NK-92 (cell line): ENCODE data around the gene TMEM132E.

Experiments
- DNase-seq: peaks from one replicate; lab custom pipeline; 2025; ENCODE audit not compliant: unreplicated experiment; lab: John Stamatoyannopoulos, UW

The TMEM132E gene

DNA sequence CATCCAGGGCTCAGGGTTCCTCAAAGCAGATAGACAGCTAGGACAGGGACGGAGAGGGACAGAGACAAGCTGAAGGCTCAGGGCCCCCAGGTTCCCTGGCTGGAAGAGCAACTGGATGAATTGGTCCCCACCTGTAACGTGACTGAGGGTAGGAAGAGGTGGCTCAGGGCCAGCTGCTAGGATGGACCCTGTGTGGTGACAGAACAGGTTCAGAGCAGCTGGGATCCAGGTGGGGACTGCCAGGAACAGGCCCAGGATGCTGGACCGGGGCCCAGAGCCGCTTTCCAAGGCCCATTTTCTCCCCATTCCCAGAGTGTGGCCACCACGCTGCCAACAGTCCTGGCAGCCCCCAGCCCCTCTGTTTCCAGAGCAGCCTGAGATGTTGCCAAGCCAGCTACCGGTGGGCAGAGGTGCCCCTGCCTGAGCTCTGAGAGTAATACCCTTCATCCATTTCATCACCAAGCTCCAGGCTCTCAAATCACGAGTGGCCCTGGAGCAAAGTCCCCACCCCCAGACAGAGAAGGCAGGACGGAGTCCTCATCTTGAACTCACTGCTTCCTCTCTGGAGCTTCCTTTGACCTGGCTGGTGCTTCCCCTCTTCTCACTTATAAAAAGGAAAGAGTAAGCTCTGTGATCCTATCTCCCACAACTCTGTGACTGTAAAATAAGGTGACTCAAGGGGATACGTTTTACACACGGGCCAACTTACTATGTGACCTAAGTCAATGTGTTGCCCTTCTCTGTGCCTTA is 79.6 kb downstream of the TMEM132E start:
- DNase-seq, result no peak

DNA sequence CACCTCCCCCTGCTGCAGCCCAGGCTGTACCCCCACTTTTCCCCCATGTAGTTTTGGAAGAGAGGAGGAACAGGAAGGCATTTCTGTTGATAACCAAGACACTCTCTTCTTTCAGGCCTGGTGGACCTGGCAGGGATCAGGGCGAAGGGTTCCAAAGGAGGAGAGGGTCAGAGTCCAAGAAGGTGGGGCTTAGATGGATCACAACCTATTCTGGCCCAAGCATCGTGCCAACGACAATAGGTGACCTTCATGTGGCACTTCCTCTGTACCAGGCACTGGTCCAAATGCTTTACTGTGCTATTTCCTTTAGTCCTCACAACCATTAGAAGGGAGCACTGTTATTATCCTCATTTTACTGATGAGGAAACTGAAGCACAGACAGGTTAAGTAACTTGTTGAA is 84.3 kb downstream of the TMEM132E start:
- DNase-seq, result no peak

DNA sequence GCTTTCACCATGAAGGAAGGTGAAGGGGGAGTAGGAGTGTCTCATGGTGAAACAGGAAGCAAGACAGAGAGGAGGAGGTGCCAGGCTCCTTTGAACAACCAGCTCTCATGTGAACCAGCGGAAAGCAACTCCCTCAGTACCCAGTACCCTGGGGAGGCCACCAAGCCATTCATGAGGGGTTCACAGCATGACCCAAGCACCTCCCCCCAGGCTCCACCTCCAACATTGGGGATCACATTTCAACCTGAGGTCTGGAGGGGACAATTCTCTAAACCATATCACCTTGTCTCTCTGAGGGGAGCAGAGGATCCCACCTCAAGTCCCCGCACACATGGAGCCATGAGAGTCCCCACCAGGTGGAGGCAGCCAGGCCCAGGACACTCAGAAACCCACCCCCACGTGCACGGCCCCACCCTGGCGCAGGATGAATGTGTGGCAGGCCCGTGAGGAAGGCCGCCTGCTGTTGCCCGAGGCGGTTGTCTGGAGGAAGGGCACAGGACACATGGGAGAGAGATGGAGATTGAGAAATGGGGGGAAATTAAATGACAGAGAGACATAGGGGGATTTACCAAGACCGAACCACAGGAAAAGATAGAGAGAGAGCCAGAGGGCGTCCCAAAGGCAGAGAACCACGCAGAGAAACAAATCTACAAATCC is 85.9 kb downstream of the TMEM132E start:
- DNase-seq, result no peak

DNA sequence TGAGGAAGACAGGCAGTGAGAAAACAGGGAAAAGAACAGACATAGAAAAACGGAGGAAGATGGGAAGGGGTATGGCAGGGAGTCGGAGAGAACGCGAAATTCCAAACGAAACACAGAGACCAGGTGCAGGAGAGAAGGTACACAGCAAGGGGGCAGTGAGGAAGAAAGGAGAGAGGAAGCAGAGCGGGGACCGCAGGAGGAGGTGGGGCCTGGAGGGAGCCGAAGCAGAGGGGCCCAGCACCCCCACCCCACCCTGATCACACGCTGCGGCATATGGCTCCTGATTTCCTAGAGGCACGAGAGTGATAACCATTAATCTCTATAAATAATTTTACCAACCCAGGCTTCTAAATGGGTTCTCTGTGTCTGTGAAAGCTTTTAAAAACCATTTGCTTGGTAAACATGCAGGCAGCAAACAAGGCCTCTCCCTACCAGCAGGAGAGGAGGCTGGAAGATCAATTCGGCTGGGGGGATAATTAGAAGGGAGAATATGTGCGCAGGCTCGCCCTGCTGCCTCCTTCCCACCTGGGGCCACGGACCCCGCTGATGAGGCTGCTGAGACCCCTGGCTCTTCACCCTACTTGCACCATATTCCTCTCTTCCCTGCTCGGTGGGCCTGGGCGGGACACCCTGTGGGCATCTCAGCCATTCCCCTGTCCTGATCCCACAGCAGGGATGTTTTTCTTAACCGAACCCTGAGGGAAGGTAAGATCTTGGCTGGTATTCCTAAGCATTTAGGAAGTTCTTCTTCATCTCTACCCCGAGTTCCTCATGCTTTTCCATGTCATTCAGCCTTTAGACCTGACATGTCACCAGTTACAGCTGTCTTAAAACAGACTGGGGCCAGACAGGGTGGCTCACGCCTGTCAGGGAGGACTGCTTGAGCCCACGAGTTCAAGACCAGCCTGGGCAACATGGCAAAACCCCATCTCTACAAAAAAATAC is 86.7 kb downstream of the TMEM132E start:
- DNase-seq, result no peak

DNA sequence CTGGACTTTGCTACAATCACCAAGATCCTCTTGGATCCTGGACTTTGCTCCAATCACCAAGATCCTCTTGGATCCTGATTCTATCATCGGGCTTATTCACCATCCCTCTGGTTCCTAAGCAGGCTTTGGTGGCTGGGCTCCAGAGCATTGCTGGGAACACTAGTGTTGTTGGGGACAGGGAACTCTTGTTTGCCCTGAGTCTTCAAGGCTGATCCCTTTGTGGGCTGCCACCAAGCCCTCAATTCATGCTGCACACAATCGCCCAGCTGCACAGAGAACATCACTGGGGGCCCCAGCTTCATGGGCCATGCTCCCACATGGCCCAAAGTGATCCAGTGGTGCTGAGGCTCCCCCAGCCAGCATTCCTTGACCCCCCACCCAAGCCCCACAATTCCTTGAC is 88.3 kb downstream of the TMEM132E start:
- DNase-seq, result no peak

DNA sequence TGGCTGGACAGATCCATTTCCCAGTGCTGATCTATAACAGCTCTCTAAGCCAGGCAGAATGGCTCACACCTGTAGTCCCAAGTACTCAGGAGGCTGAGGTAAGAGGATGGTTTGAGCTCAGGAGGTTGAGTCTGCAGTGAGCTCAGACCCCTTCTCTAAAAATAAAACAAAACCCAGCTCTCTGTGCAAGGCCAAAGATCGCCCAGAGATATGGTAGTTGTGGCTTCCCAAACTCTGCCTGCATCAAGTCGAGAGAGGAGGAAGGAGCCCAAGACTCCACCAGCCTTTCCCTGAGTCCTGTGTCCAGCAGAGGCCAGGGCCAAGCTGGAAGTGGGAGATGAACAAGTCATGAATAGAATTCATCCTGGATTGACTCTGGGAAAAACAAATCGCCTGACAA is 88.8 kb downstream of the TMEM132E start:
- DNase-seq, result no peak

DNA sequence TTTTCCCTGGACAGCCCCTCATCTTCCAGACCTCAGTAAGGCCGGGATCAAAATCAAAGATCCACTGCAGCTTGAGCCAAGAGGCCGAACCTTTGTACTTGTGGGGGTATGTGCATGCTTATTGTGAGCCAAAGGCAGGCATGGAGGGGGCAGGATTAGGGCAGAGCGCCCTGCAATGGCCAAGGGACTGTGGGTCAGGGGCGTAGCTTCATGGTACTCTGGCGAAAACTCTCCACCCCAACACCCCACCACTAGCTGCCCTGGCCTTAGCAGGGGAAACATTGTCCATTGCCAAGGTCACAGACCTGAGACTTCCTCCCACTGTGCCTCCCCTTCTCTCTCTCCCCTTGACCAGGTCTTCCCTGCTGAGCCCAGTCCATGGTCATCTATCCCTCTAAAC is 90.1 kb downstream of the TMEM132E start:
- no peak for DNase-seq

DNA sequence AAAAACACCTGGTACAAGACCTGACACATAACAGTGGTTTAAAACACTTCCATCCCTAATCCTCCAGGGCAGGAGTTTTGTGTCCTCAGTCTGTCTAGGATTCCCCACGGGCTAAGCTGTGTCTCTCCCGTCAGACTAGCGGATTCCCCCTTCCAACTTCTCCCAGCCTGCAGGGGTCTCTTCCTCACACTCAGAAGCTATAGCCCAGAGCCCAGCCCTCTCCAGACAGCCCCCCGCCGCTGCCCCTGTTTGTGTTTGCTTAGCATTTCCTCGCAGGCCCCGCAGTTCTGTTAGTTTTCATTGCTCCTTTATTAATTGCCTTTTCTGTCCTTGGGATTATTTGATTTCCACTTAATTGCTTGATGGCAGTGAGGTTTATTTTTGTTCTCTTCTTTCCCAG is 91.2 kb downstream of the TMEM132E start:
- DNase-seq, result no peak

DNA sequence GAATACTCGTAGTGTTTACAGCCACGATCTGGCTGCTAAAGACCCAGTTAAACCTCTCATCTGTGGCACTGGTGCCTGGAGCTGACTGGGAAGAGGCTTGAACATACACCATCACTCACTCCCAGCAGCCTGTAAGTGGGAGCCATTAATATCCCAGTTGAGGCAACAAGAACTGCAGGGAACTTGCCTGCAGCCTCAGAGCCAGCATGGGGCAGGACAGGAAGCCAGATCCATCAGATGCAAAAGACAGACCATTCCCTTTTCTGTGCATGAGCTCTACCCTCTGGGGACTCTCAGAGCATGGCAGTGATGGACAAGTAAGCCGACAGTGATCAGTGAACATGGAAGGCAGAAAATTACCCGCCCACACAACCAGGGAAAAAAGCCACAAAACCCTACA is 91.8 kb downstream of the TMEM132E start:
- no peak for DNase-seq

DNA sequence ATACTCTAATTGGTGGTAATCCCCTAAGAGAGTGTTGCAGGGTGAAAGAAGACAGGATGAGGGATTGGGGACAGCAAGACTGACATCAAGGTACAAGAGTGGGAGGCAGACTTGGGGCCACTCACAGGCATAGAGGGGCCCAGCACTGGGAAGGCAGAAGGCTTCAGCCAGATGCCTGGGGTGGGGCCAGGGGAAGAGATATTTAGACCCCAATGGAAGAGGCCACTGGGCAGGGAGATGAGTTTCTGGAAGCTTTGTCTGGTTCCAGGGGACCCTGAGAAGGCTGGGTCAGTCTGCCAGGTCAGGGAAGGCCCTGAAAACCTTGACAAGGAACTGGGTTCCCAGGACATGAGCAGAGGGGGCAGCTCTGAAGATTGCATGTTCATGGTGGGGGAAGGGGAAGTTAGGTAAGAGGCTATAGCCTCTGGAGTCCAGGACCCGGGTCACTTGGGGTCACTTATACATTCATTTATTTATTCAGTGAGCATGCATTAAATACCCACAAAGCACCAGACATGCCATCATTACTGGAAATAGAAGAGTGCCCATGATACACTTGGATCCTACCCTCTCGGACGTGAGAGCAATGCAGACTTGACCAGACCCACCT is 92.9 kb downstream of the TMEM132E start:
- no peak for DNase-seq

DNA sequence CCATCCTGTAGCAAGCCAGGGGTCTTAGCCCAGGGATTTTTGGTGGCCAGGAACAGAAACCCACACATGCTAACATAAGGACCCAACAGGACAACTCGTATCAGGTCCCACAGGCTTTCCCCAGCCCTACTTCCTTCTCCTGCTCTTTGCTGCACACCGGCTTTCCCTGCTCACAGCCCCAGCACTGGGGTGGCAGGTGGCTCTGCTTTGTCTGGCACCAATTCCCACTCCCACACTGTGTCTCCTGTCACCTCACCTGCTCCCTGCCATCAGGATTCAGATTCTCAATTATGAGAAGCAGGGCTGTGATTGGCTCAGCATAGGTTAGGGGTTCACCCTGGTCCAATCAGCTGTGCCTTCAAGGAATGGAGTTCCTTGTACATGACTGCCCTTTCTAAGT is 94.1 kb downstream of the TMEM132E start:
- DNase-seq, result no peak

DNA sequence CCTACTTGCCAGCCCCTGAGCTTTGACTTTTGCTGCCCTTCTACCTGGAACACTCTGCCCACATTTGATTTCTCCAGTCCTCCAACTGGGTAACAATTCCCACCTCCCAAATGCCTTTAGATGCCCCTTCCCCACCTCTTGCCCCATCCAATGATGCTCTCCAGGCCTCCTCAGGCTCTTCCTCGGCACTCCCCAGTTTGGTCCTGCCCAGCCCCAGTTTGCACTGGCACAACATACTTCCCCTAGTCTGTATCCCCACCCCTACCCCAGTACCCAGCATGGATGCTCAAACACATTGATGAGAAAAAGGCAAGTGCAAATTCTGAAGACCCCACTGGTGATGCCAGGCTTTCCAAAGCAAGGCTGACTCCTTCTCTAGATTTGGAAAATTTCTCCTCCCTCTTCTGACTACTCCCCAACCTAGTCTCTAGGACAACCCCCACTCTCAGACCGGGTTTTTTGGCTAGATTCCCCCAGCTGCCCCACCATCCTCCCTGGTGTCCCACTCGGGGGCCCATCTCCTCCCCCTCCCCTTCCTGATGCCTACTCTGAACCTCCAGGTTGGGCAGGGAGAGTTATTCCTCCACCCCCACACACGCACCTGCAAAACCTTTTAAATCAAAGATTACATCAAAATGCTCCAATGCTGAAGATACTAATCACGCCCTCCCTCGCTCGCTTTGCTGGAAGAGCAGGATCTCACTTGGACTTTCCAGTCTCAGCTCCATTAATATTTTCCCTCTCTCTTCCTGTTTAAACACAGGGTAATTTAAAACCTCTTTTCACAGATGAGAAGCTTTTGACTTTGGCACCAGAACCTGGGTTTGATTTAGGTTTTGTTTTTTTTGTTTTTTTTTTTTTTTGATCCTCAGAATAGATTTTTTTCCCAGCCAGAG is 94.9 kb downstream of the TMEM132E start:
- no peak for DNase-seq

DNA sequence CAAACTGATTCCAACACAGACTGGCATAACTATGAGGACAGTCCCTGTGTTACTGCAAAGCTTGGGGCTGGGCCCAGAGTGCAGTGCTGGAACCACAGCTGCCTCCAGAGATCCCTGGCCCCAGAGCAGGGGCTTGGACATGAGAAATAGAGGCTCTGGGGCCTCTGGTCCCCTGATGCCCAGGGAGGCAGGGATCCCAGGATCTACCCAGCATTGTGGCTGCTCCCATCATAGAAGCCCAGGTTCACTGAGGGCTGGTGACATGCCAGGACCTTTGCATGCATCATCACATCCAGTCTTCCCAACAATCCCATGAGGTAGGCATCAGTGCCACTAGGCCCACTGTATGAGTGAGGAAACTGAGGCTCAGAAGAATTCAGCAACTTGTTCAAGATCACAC is 95.8 kb downstream of the TMEM132E start:
- DNase-seq, result no peak

DNA sequence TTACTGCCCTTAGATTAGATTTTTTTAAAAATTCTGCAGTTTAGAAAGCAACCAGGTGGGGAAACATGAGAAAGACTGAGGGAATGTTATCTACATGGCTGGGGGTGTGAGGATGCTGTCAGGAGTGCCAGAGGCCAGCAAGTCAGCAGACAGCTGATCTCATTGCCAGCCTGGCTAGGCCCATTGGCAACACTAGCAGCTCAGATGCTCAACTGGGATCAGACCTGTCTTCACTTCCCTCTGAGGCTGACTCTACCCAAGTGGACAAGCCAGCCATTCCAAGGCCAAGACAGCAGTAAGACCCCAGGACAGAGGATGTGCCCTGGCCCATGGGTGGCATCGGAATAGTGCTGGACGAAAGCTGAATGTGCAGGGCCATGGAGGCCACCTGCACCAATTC is 96.2 kb downstream of the TMEM132E start:
- DNase-seq, result no peak

DNA sequence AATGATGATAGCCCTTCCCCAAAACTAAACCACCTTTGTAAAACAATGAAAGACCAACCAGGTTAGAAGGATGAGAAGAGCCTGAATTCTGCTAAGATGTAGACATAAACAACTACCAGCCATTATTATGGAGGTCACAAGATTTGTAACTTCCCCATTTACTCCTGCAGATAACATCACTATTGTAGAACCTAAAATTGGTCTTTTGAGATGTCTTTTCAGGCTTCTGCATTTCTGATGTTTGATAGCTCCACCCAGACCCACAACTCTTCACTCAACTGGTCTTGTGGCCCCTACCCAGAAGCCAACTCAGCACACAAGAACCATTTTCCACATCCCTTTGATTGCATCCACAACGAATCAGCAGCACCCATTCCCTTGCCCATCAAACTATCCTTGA is 100.8 kb downstream of the TMEM132E start:
- no peak for DNase-seq

DNA sequence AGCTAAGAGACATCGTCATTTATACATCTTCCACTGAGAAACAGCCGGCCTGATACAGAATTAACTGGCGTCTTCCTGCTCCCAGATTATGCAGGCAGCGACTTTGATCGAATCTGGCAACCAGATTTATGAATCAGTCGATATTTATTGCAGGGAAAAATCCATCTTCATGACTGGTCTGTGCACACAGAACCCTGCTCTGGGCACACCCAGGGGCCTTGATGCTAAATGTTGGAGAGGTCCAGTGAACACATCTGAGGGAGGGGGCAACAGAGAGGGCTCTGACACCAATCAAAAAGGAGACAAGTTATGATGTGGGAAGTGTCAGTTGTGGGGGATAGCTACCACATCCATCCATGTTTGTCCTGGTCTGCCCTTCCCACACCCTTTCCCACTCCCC is 102.9 kb downstream of the TMEM132E start:
- DNase-seq, result no peak

DNA sequence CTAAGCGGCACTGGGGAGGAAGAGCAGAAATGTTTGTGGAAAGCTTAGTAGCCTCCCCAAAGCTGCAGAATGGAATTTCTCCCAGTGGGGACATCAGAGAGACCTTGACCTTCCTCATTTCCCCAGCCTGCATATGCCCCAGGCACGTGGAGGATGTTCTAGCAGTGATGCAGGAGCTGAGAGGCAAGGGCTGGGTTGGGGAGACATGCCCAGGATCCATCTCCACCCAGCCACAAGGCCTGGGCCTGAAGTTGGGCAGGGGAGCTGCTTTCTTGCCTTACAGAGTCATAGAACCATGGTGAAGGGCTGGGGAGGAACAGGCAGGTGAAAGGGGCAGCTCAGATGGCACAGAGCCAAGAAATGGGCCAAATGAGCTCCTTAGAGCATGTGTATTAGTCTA is 104.0 kb downstream of the TMEM132E start:
- no peak for DNase-seq
